BE2C (cell line): ENCODE results near the gene EML4.

ENCODE experiments used
- DNase-seq: peaks from one replicate; pipeline ENCODE4 v3.0.0-alpha.2; 2020
- H3K27me3 ChIP-seq: fragments of 250-450 bp; sonication (Bioruptor Pico); 2 replicates; pipeline ENCODE4 v1.5.1; 2020; ENCODE audit warnings: mild to moderate bottlenecking
- H3K36me3 ChIP-seq: fragments of 250-450 bp; sonication (Bioruptor Pico); 2 replicates; pipeline ENCODE4 v1.5.1; 2020; ENCODE audit warnings: mild to moderate bottlenecking
- H3K4me1 ChIP-seq: fragments of 250-450 bp; sonication (Bioruptor Pico); 2 replicates; pipeline ENCODE4 v1.5.1; 2020
- H3K4me3 ChIP-seq: 2 replicates; pipeline ENCODE4 v1.5.1; 2011; ENCODE audit warnings: low read depth, low read length
- H3K9me3 ChIP-seq: fragments of 250-450 bp; sonication (Bioruptor Pico); 2 replicates; pipeline ENCODE4 v1.5.1; 2020
- TF ChIP-seq, protein P1 (sequence below): IDR thresholded peaks from 2 replicates; pipeline ENCODE4 v1.5.1; 2012; ENCODE audit warnings: mild to moderate bottlenecking, low read depth, low read length

The EML4 gene

DNA sequence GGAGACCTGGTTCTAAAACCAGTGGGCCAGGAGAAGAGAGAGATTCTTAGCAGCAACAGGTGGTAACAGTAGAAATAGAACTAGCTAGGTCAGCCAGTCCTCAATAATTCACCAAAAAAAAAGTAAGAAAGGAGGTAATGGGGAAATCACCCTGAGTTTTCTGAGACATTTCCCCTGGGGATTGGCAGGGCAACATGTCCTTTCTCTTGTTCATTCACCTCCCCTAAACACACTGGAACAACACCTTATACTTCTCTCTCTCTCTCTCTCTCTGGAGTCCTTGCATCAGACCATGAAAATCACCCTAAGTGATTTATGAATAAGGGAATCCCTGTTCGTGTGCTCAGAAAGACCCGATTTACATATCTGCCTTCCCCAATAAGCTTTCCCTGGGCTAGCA is 127.1 kb downstream of the EML4 start:
- Histone ChIP-seq H3K9me3 (no peaks in the 10 kb centered on the region), H3K36me3 (peaks cover 75% of the 10 kb centered on the region), H3K4me3 (no peak overlapping the region), H3K4me1 (no peaks in the 10 kb centered on the region), H3K27me3 (no peaks in the 10 kb centered on the region)
- DNase-seq, result no peak
- TF ChIP-seq, protein P1, sequence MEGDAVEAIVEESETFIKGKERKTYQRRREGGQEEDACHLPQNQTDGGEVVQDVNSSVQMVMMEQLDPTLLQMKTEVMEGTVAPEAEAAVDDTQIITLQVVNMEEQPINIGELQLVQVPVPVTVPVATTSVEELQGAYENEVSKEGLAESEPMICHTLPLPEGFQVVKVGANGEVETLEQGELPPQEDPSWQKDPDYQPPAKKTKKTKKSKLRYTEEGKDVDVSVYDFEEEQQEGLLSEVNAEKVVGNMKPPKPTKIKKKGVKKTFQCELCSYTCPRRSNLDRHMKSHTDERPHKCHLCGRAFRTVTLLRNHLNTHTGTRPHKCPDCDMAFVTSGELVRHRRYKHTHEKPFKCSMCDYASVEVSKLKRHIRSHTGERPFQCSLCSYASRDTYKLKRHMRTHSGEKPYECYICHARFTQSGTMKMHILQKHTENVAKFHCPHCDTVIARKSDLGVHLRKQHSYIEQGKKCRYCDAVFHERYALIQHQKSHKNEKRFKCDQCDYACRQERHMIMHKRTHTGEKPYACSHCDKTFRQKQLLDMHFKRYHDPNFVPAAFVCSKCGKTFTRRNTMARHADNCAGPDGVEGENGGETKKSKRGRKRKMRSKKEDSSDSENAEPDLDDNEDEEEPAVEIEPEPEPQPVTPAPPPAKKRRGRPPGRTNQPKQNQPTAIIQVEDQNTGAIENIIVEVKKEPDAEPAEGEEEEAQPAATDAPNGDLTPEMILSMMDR, result no peak

GRCh38 chr2:42297322-42297936 is 128.3 kb downstream of the EML4 start:
- H3K36me3 ChIP-seq, result peaks cover 84% of the 10 kb centered on the region
- DNase-seq, result no peak

DNA sequence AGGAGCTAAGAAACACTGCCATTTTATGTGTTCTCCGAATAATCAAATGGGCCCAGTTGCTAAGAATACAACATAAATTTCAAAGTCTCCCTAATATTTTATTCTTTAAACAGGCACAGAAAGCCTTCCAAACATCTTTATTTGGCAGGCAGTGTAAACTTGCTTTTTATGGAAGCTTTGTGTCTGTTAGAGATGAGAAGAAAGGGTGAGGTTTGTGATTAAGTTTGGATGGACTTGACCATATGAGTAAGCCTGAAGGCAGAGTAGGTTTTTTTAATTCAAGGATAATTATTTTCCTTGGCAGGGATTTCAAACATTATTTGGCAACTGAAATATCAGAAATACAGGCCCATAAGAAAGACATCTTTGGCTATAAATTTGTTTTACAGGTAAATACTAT is 129.0 kb downstream of the EML4 start:
- TF ChIP-seq, protein P1, result no peak
- Histone ChIP-seq H3K9me3 (no peaks in the 10 kb centered on the region), H3K27me3 (no peaks in the 10 kb centered on the region), H3K4me1 (no peaks in the 10 kb centered on the region), H3K36me3 (peaks cover 86% of the 10 kb centered on the region), H3K4me3 (no peak overlapping the region)
- DNase-seq, result no peak

More at GRCh38 chr2:42297322-42297936, 128.3 kb downstream of the EML4 start:
- H3K9me3 ChIP-seq, result no peaks in the 10 kb centered on the region
- TF ChIP-seq, protein P1, result no peak
- no peak overlapping the region for H3K4me3 ChIP-seq
- H3K27me3 ChIP-seq, result no peaks in the 10 kb centered on the region
- no peaks in the 10 kb centered on the region for H3K4me1 ChIP-seq

GRCh38 chr2:42298996-42299754 is 130.0 kb downstream of the EML4 start:
- TF ChIP-seq, protein P1, result no peak
- Histone ChIP-seq H3K4me1 (no peaks in the 10 kb centered on the region), H3K4me3 (no peak overlapping the region), H3K27me3 (no peaks in the 10 kb centered on the region), H3K36me3 (peaks cover 88% of the 10 kb centered on the region), H3K9me3 (no peaks in the 10 kb centered on the region)
- DNase-seq, result no peak

GRCh38 chr2:42300527-42300926 is 131.4 kb downstream of the EML4 start:
- H3K27me3 ChIP-seq, result no peaks in the 10 kb centered on the region
- TF ChIP-seq, protein P1, result no peak
- no peaks in the 10 kb centered on the region for H3K9me3 ChIP-seq
- no peak overlapping the region for H3K4me3 ChIP-seq
- H3K36me3 ChIP-seq, result peaks cover 86% of the 10 kb centered on the region
- no peak for DNase-seq
- H3K4me1 ChIP-seq, result no peaks in the 10 kb centered on the region

GRCh38 chr2:42303252-42303651 is 134.1 kb downstream of the EML4 start:
- Histone ChIP-seq H3K36me3 (peaks cover 83% of the 10 kb centered on the region), H3K4me3 (no peak overlapping the region), H3K27me3 (no peaks in the 10 kb centered on the region), H3K4me1 (no peaks in the 10 kb centered on the region; the same call in 1 of the 2 replicates), H3K9me3 (no peaks in the 10 kb centered on the region)
- TF ChIP-seq, protein P1, result no peak
- DNase-seq, result no peak
